DMS53 treated with DMSO at 0.1 percent for 48 hours (cell line): ENCODE results near the gene ZMYND11.
A peak's percentile ranks its signal among the peaks of the same experiment; 100 is the strongest.
"Not testable (repeated sequence)": the region's sequence is repeated elsewhere in the genome, so short reads cannot be mapped to it uniquely, and the experiment has no call there.

Experiments
- DNase-seq: peaks from one replicate; lab custom pipeline; 2025; ENCODE audit not compliant: unreplicated experiment; lab: John Stamatoyannopoulos, UW

ZMYND11 gene

GRCh38 chr10:132946-133898 lies 2.0 kb upstream of the ZMYND11 start:
- DNase-seq: peak; percentile 54

GRCh38 chr10:134247-135131 lies 766 bp upstream of the ZMYND11 start:
- DNase-seq: peak; percentile 69

- peak; percentile 70 for DNase-seq
These were observed 578 bp downstream of the ZMYND11 start for GRCh38 chr10:135601-136464.

GRCh38 chr10:136465-136762 lies 1.2 kb downstream of the ZMYND11 start:
- no peak for DNase-seq

GRCh38 chr10:137031-137430 lies 1.8 kb downstream of the ZMYND11 start:
- peak; percentile 31 for DNase-seq

GRCh38 chr10:137606-138005 lies 2.4 kb downstream of the ZMYND11 start:
- no peak for DNase-seq

- DNase-seq: no peak
These were observed 7.1 kb downstream of the ZMYND11 start for GRCh38 chr10:142371-142770.

GRCh38 chr10:152915-153314 lies 17.7 kb downstream of the ZMYND11 start:
- no peak for DNase-seq

GRCh38 chr10:154348-154747 lies 19.1 kb downstream of the ZMYND11 start:
- DNase-seq: no peak

GRCh38 chr10:167383-167782 lies 32.1 kb downstream of the ZMYND11 start:
- DNase-seq: no peak

GRCh38 chr10:173741-174140 lies 38.5 kb downstream of the ZMYND11 start:
- no peak for DNase-seq

GRCh38 chr10:176677-177076 lies 41.4 kb downstream of the ZMYND11 start:
- DNase-seq: no peak

- peak; percentile 49 for DNase-seq
These were observed 43.0 kb downstream of the ZMYND11 start for GRCh38 chr10:178208-178607.

GRCh38 chr10:178723-179122 lies 43.5 kb downstream of the ZMYND11 start:
- DNase-seq: no peak

GRCh38 chr10:182441-183201 lies 47.4 kb downstream of the ZMYND11 start:
- no peak for DNase-seq

GRCh38 chr10:184174-184573 lies 48.9 kb downstream of the ZMYND11 start:
- no peak for DNase-seq

- no peak for DNase-seq
These were observed 49.7 kb downstream of the ZMYND11 start for GRCh38 chr10:184911-185310.

GRCh38 chr10:185571-185970 lies 50.3 kb downstream of the ZMYND11 start:
- not testable (repeated sequence) for DNase-seq

- DNase-seq: no peak
These were observed 51.7 kb downstream of the ZMYND11 start for GRCh38 chr10:186911-187310.

GRCh38 chr10:188546-188945 lies 53.3 kb downstream of the ZMYND11 start:
- no peak for DNase-seq
